Measurements from ENCODE around the gene SCOC. TPM values are rescaled to one million over a fixed set of nuclear protein-coding genes. Genes with fewer than 3 reads are reported as not detected.

Gene SCOC
- total and polyA plus RNA-seq, 2 of the 13 experiments (the other 11 are each of a cell fraction or from before 2014, with no cell fraction given) = 43.8 to 65.2 TPM

- TF ChIP-seq MAZ (IDR thresholded peaks at IDR 0.05; ENCODE audit: borderline replicate concordance, low read depth, low read length) (peak; percentile 50), MAZ (CRISPR knock-in tag; IDR thresholded peaks at IDR 0.05; ENCODE audit: low read depth) (peak; percentile 89), KDM3A (CRISPR knock-in tag; IDR thresholded peaks at IDR 0.05; ENCODE audit: low read depth) (0 out of 2 replicates have a peak, but pooled peaks have one; percentile 46), ZNF225 (CRISPR knock-in tag; IDR thresholded peaks at IDR 0.05) (no peak), ZNF33A (CRISPR knock-in tag; IDR thresholded peaks at IDR 0.05; ENCODE audit: borderline replicate concordance) (0 out of 2 replicates have a peak, but pooled peaks have one; percentile 63), ZNF138 (CRISPR knock-in tag; IDR thresholded peaks at IDR 0.05; ENCODE audit: low read depth) (no peak; the same call in 1 of the 2 replicates), NR0B2 (CRISPR knock-in tag; IDR thresholded peaks at IDR 0.05) (peak; percentile 56; the same call in 1 of the 2 replicates), TEF (CRISPR knock-in tag; IDR thresholded peaks at IDR 0.05) (no peak), PPARG (CRISPR knock-in tag; conservative IDR thresholded peaks at IDR 0.05) (no peak), ZNF230 (CRISPR knock-in tag; IDR thresholded peaks at IDR 0.05) (peak; percentile 78; the same call in 1 of the 2 replicates), PBX3 (CRISPR knock-in tag; IDR thresholded peaks at IDR 0.05; ENCODE audit: borderline replicate concordance) (0 out of 2 replicates have a peak, but pooled peaks have one; percentile 51), ARNT2 (CRISPR knock-in tag; IDR thresholded peaks at IDR 0.05; ENCODE audit: low read depth) (peak; percentile 94), ZFP91 (CRISPR knock-in tag; IDR thresholded peaks at IDR 0.05; ENCODE audit: borderline replicate concordance) (peak; percentile 92; the same call in 1 of the 2 replicates), FOXP4 (CRISPR knock-in tag; IDR thresholded peaks at IDR 0.05) (no peak; the same call in 1 of the 2 replicates), ZIK1 (CRISPR knock-in tag; IDR thresholded peaks at IDR 0.05; ENCODE audit: borderline replicate concordance, low read depth) (peak; percentile 46; the same call in 1 of the 2 replicates), ZNF704 (CRISPR knock-in tag; IDR thresholded peaks at IDR 0.05; ENCODE audit: borderline replicate concordance) (peak; percentile 79; the same call in 1 of the 2 replicates), ZNF670 (CRISPR knock-in tag; IDR thresholded peaks at IDR 0.05; ENCODE audit: borderline replicate concordance) (peak; percentile 94), AGO2 (optimal IDR thresholded peaks at IDR 0.05; ENCODE audit: low read depth, low read length) (peak; percentile 60)
These were observed 53.9 kb downstream of the SCOC start, which contains the start of gene CLGN (continued) for GRCh38 chr4:140427106-140427918.
